Measurements from ENCODE around the gene TRERF1.

- TF ChIP-seq EZH2 (IDR thresholded peaks at IDR 0.05) (no peak), POLR2AphosphoS5 (IDR thresholded peaks at IDR 0.05; ENCODE audit: borderline replicate concordance, low read depth, low read length) (no peak)
Measured at GRCh38 chr6:42179945-42180313, 271.8 kb downstream of the TRERF1 start.

Data from SK-N-MC (cell line).